GM21786 (cell line): ENCODE data around the gene NKAIN2.
"Not testable (repeated sequence)": the region's sequence is repeated elsewhere in the genome, so short reads cannot be mapped to it uniquely, and the experiment has no call there.

Experiments
- ATAC-seq: cut with Tn5 transposase; IDR thresholded peaks from one replicate; pipeline ENCODE4 v1.9.1; 2021; ENCODE audit not compliant: unreplicated experiment

The NKAIN2 gene

GRCh38 chr6:124668028-124668427 lies 864.4 kb downstream of the NKAIN2 start:
- no peak for ATAC-seq

- ATAC-seq: no peak
Measured at GRCh38 chr6:124669713-124670480, 866.2 kb downstream of the NKAIN2 start.

- ATAC-seq: no peak
Measured at GRCh38 chr6:124670801-124671200, 867.1 kb downstream of the NKAIN2 start.

- no peak for ATAC-seq
Measured at GRCh38 chr6:124671324-124671723, 867.7 kb downstream of the NKAIN2 start.

- ATAC-seq: no peak
Measured at GRCh38 chr6:124674042-124674441, 870.4 kb downstream of the NKAIN2 start.

- ATAC-seq: no peak
Measured at GRCh38 chr6:124676033-124676432, 872.4 kb downstream of the NKAIN2 start.

- ATAC-seq: no peak
Measured at GRCh38 chr6:124677874-124678273, 874.2 kb downstream of the NKAIN2 start.

GRCh38 chr6:124679387-124679786 lies 875.7 kb downstream of the NKAIN2 start:
- no peak for ATAC-seq

GRCh38 chr6:124682751-124683150 lies 879.1 kb downstream of the NKAIN2 start:
- no peak for ATAC-seq

- no peak for ATAC-seq
Measured at GRCh38 chr6:124683507-124683906, 879.8 kb downstream of the NKAIN2 start.

- no peak for ATAC-seq
Measured at GRCh38 chr6:124684621-124685020, 881.0 kb downstream of the NKAIN2 start.

- no peak for ATAC-seq
Measured at GRCh38 chr6:124688369-124688768, 884.7 kb downstream of the NKAIN2 start.

GRCh38 chr6:124694139-124694705 lies 890.6 kb downstream of the NKAIN2 start:
- ATAC-seq: no peak

- no peak for ATAC-seq
Measured at GRCh38 chr6:124699038-124699437, 895.4 kb downstream of the NKAIN2 start.

- no peak for ATAC-seq
Measured at GRCh38 chr6:124703541-124703940, 899.9 kb downstream of the NKAIN2 start.

- not testable (repeated sequence) for ATAC-seq
Measured at GRCh38 chr6:124712532-124712931, 908.9 kb downstream of the NKAIN2 start.

- no peak for ATAC-seq
Measured at GRCh38 chr6:124714728-124715127, 911.1 kb downstream of the NKAIN2 start.

- no peak for ATAC-seq
Measured at GRCh38 chr6:124719913-124720312, 916.2 kb downstream of the NKAIN2 start.

- ATAC-seq: no peak
Measured at GRCh38 chr6:124721331-124721730, 917.7 kb downstream of the NKAIN2 start.

GRCh38 chr6:124722141-124722878 lies 918.6 kb downstream of the NKAIN2 start:
- ATAC-seq: no peak

- no peak for ATAC-seq
Measured at GRCh38 chr6:124723671-124724070, 920.0 kb downstream of the NKAIN2 start.

- not testable (repeated sequence) for ATAC-seq
Measured at GRCh38 chr6:124737804-124738203, 934.1 kb downstream of the NKAIN2 start.
